ENCODE data around the gene SLC35D1.
"Not testable (repeated sequence)": the region's sequence is repeated elsewhere in the genome, so short reads cannot be mapped to it uniquely, and the experiment has no call there.

The SLC35D1 gene

DNA sequence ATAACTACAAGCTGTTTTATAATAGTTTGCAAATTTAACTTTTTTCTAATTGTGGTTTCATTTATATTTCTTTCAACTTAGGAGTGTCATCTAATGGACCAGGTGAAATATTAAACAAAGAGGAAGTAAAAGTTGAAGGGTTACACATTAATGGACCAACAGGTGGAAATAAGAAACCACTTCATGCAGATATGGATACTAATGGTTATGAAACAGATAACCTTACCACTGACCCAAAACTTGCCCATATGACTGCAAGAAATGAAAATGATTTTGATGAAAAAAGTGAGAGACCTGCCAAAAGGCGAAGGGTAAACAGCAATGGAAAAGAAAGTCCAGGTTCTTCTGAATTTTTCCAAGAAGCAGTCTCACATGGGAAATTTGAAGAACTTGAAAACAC is 69.5 kb downstream of the SLC35D1 start:
- TF ChIP-seq, protein P1, sequence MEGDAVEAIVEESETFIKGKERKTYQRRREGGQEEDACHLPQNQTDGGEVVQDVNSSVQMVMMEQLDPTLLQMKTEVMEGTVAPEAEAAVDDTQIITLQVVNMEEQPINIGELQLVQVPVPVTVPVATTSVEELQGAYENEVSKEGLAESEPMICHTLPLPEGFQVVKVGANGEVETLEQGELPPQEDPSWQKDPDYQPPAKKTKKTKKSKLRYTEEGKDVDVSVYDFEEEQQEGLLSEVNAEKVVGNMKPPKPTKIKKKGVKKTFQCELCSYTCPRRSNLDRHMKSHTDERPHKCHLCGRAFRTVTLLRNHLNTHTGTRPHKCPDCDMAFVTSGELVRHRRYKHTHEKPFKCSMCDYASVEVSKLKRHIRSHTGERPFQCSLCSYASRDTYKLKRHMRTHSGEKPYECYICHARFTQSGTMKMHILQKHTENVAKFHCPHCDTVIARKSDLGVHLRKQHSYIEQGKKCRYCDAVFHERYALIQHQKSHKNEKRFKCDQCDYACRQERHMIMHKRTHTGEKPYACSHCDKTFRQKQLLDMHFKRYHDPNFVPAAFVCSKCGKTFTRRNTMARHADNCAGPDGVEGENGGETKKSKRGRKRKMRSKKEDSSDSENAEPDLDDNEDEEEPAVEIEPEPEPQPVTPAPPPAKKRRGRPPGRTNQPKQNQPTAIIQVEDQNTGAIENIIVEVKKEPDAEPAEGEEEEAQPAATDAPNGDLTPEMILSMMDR (conservative IDR thresholded peaks at IDR 0.05; ENCODE audit: control insufficient read depth, insufficient read depth, low read depth, low read length), result no peak
- DNase-seq (ENCODE audit: low read depth), result no peak
- no peak overlapping the region for H3K4me3 ChIP-seq (ENCODE audit: control insufficient read depth, low read depth, low read length)

DNA sequence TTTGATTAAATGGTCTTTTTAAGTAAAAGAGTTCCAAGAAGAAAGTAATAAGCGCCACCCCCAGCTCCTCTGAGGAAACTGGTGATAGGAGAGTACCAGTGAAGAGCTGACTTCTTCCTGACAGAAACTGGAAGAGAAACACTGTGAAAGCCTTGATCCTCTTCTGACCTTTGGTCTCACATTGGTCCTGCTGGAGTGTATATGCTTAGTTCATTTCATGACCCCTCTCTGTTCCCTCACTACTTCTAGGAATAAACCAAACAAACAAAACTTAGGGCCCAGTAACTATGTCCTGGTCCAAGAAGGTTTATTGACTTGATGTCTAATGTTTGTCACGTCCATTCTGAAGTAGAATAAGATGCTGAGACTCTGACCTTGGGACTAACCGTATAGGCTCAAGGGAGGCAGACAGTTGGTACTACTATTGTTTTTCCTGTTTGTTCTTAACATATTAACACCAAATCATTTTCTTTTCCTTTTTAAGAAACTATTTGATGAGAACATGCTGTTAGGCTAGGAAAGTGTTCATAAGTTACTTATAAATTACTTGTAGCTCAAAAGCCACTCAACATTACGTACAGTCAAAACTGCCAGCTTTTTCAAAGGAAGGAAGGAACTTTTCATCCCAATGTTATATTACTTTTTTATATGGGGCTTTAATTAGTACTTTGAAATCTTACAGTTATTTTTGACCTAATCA is 71.2 kb downstream of the SLC35D1 start:
- no peak overlapping the region for H3K4me3 ChIP-seq (ENCODE audit: control insufficient read depth, low read depth, low read length)
- no peak for DNase-seq (ENCODE audit: low read depth)
- TF ChIP-seq, protein P1 (conservative IDR thresholded peaks at IDR 0.05; ENCODE audit: control insufficient read depth, insufficient read depth, low read depth, low read length), result no peak

DNA sequence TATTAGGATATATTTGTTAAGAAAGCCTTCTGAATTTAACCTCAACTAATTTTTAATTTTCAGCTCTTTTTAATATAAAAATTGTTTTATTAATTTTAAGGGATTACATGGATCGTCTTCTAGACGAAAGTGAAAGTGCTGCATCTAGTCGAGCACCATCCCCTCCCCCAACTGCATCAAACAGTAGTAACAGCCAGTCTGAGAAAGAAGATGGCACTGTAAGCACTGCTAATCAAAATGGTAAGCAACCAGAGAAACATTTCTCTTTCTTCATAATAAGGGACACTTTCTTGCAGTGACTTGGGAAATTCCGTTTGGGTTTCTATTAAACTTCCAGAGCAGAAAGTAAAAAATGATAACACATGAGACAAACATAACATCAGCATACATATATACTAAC is 72.3 kb downstream of the SLC35D1 start:
- peak; percentile 43 for DNase-seq (ENCODE audit: low read depth)
- TF ChIP-seq, protein P1 (conservative IDR thresholded peaks at IDR 0.05; ENCODE audit: control insufficient read depth, insufficient read depth, low read depth, low read length), result no peak
- peak overlapping the region; percentile 15 for H3K4me3 ChIP-seq (ENCODE audit: control insufficient read depth, low read depth, low read length)

DNA sequence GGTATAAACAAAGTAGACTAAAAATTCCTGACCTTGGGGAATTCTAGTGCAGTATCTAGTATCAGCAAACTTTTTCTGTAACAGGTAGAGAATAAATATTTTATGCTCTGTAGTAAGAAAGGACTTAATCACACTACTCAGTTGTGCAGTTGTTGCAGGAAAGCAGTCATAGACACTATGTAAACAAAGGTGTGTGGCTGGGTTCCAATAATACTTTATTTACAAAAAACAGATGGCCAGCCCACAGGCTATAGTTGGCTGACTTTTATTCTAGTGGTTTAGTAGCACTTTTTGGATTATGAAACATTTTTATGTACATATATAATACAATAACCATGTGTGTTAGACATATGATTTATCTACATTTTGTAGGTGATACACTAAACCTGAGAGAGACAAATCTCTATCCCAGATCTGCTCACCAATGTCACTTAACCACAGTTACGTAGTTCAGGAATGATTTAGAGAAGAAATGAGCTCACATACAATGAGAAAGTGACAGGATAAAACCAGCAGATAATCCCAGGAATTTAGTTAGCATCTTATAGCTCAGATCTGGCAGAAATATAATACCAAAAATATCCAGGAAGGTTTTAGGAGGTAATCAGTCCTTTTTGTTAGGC is 73.1 kb downstream of the SLC35D1 start:
- DNase-seq (ENCODE audit: low read depth), result peak; percentile 49
- TF ChIP-seq, protein P1 (conservative IDR thresholded peaks at IDR 0.05; ENCODE audit: control insufficient read depth, insufficient read depth, low read depth, low read length), result no peak
- H3K4me3 ChIP-seq (ENCODE audit: control insufficient read depth, low read depth, low read length), result no peak overlapping the region

DNA sequence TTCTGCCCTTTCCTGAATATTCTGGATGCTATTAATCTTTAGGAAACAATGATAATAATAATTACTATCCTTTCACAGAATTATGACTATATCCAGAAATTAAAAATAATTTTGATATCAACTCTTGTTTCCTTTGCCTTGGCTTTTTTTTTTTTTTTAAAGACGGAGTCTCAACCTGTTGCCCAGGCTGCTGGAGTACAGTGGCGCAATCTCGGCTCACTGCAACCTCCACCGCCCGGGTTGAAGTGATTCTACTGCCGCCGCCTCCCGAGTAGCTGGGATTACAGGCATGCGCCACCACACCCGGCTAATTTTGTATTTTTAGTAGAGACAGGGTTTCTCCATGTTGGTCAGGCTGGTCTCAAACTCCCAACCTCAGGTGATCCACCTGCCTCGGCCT is 74.3 kb downstream of the SLC35D1 start:
- H3K4me3 ChIP-seq (ENCODE audit: control insufficient read depth, low read depth, low read length); DNase-seq (ENCODE audit: low read depth): not testable (repeated sequence)

DNA sequence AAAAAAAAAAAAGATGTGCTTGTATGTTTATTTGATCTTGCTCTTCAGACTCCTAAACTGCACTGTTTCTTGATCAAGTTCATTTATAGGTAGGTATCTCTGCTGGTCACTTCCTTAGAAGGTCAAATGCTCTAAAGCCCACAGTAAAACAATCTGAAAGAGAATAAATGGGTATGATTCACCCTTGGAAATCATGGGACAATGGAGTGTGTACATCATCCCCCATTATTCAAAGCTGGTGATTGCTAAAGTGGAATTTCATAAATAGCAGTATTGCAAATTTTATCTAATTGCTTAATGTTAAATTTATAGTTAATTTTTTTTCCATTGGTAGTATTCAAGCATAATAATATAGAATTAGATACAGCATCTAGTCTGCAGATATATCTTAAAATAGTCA is 75.7 kb downstream of the SLC35D1 start:
- DNase-seq (ENCODE audit: low read depth), result peak; percentile 8
- no peak overlapping the region for H3K4me3 ChIP-seq (ENCODE audit: control insufficient read depth, low read depth, low read length)
- TF ChIP-seq, protein P1 (conservative IDR thresholded peaks at IDR 0.05; ENCODE audit: control insufficient read depth, insufficient read depth, low read depth, low read length), result no peak

DNA sequence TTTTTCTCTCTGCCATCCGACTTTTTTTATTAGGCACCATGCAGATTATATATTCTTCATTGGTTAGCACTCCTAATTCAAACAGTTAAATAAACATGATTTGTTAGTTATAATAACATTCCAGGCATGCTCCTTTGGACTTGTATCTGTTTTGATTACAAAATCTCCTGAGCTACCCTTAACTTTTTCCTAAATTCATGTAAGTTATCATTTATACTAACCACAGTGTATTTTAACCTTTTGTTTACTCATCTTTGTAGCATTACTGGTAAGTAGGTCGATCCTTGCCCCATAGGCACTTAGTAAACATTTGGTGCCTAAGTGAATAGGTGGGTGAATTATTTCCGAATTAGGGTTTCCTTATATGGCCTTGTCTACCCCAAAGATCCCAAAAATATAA is 85.4 kb downstream of the SLC35D1 start:
- H3K4me3 ChIP-seq (ENCODE audit: control insufficient read depth, low read depth, low read length), result no peak overlapping the region
- no peak for DNase-seq (ENCODE audit: low read depth)
- TF ChIP-seq, protein P1 (conservative IDR thresholded peaks at IDR 0.05; ENCODE audit: control insufficient read depth, insufficient read depth, low read depth, low read length), result no peak

DNA sequence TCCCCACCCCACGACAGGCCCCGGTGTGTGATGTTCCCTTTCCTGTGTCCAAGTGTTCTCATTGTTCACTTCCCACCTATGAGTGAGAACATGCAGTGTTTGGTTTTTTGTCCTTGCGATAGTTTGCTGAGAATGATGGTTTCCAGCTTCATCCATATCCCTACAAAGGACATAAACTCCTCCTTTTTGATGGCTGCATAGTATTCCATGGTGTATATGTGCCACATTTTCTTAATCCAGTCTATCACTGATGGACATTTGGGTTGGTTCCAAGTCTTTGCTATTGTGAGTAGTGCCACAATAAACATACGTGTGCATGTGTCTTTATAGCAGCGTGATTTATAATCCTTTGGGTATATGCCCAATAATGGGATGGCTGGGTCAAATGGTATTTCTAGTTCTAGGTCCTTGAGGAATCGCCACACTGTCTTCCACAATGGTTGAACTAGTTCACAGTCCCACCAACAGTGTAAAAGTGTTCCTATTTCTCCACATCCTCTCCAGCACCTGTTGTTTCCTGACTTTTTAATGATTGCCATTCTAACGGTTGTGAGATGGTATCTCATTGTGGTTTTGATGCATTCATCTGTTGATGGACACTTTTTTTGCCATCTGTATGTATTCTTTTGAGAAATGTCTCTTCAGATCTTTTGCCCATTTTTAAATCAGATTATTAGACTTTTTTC is 87.6 kb downstream of the SLC35D1 start:
- not testable (repeated sequence) for H3K4me3 ChIP-seq (ENCODE audit: control insufficient read depth, low read depth, low read length); DNase-seq (ENCODE audit: low read depth)
